HCT116 (cell line): ENCODE data around the gene CUL4A. TPM values are rescaled to one million over a fixed set of nuclear protein-coding genes. Genes with fewer than 3 reads are reported as not detected.

Experiments
- ATAC-seq: fragments of 200-7000 bp; cut with Tn5 transposase; 2 replicates; pipeline ENCODE4 v1.9.1; 2020; ENCODE audit warnings: mild to moderate bottlenecking, moderate library complexity
- BruUV-seq: library from RNA; stranded (reverse); fragments of 400-500 nt; replicated peaks from 2 replicates; lab custom pipeline; 2021; lab: Mats Ljungman, UMichigan
- CTCF ChIA-PET: fragments of 300-600 bp; sonication (Branson Sonifier 250); formaldehyde crosslinking; loops from one replicate; lab custom pipeline; 2021; ENCODE audit warnings: antibody characterized with exemption; lab: Charles Lee
- POLR2A ChIA-PET: fragments of 300-600, 350-600 bp; sonication (Branson Sonifier 250); formaldehyde crosslinking; loops from one replicate; lab custom pipeline; 2021; ENCODE audit warnings: antibody characterized with exemption; lab: Charles Lee
- RAD21 ChIA-PET, 2 experiments: fragments of 300-600 bp; sonication (Branson Sonifier 250); formaldehyde crosslinking; loops; one replicate each; lab custom pipeline; 2023; ENCODE audit warnings: low total read pairs in 2 of 2; ENCODE audit not compliant: uncharacterized antibody in 2 of 2, unreplicated experiment in 2 of 2, low non-redundant PET in 1 of 2; lab: Charles Lee
- DNase-seq: peaks from one replicate; pipeline ENCODE4 v3.0.0-alpha.2; 2010; ENCODE audit warnings: low read depth, low spot score
- H2AFZ ChIP-seq: fragments of 200-600 bp; shearing (Covaris generic), sonication (generic); 2 replicates; pipeline ENCODE4 v1.6.1; 2017; ENCODE audit warnings: low read depth, mixed run types, mixed read lengths, antibody characterized with exemption, low read length; ENCODE audit not compliant: poor library complexity, severe bottlenecking
- H3K27ac ChIP-seq: 2 replicates; pipeline ENCODE4 v1.5.1; 2012; ENCODE audit warnings: low read depth, low read length
- H3K27me3 ChIP-seq: fragments of 200-600 bp; sonication (generic); 2 replicates; pipeline ENCODE4 v1.6.1; 2016; ENCODE audit warnings: mixed run types, low read length, mixed read lengths; ENCODE audit not compliant: insufficient read depth
- H3K36me3 ChIP-seq, 2 experiments: fragments of 200-500 bp in 1 of 2; fragments of 200-600 bp in 1 of 2; sonication (Bioruptor generic) in 1 of 2; sonication (generic) in 1 of 2; 2 replicates each; pipeline versions ENCODE4 v1.5.1 to v1.6.1; 2014 to 2016; ENCODE audit warnings: low read length in 2 of 2, inconsistent platforms in 1 of 2, mixed read lengths in 1 of 2, mixed run types in 1 of 2; ENCODE audit not compliant: insufficient read depth in 2 of 2, control insufficient read depth in 1 of 2
- H3K4me1 ChIP-seq, 2 experiments: fragments of 200-600 bp in 1 of 2; sonication (generic) in 1 of 2; 2 replicates each; pipeline versions ENCODE4 v1.5.1 to v1.6.1; 2012 to 2017; ENCODE audit warnings: low read length in 2 of 2, inconsistent platforms in 1 of 2, mild to moderate bottlenecking in 1 of 2, mixed read lengths in 1 of 2, mixed run types in 1 of 2, moderate library complexity in 1 of 2; ENCODE audit not compliant: insufficient read depth in 2 of 2, control insufficient read depth in 1 of 2
- H3K4me2 ChIP-seq: fragments of 200-600 bp; sonication (generic); 2 replicates; pipeline ENCODE4 v1.6.1; 2017; ENCODE audit warnings: mixed run types, low read length, mixed read lengths
- H3K4me3 ChIP-seq, 2 experiments: fragments of 200-600 bp in 1 of 2; sonication (generic) in 1 of 2; replicated peaks in 1 of 2; 2 replicates each; pipeline ENCODE4 v1.5.1; 2011 to 2016; ENCODE audit warnings: low read length in 2 of 2, control low read depth in 1 of 2, low read depth in 1 of 2, mild to moderate bottlenecking in 1 of 2, mixed read lengths in 1 of 2, mixed run types in 1 of 2
- H3K79me2 ChIP-seq: fragments of 200-600 bp; sonication (generic); 2 replicates; pipeline ENCODE4 v1.6.1; 2017; ENCODE audit warnings: mild to moderate bottlenecking, mixed run types, low read length, moderate library complexity, mixed read lengths; ENCODE audit not compliant: insufficient read depth
- H3K9ac ChIP-seq: fragments of 200-600 bp; sonication (generic); 2 replicates; pipeline ENCODE4 v1.6.1; 2016; ENCODE audit warnings: low read length, mixed read lengths
- H3K9me2 ChIP-seq: fragments of 200-600 bp; sonication (generic), shearing (Covaris generic); 2 replicates; pipeline ENCODE4 v1.6.1; 2017; ENCODE audit warnings: mixed run types, mild to moderate bottlenecking, moderate library complexity; ENCODE audit not compliant: insufficient read depth
- H3K9me3 ChIP-seq, 2 experiments: fragments of 200-500 bp in 1 of 2; fragments of 200-600 bp in 1 of 2; sonication (Bioruptor generic) in 1 of 2; sonication (generic) in 1 of 2; 2 replicates each; pipeline ENCODE4 v1.6.1; 2014 to 2017; ENCODE audit warnings: low read length in 2 of 2, mixed read lengths in 2 of 2, inconsistent platforms in 1 of 2, low read depth in 1 of 2, mild to moderate bottlenecking in 1 of 2, mixed run types in 1 of 2, moderate library complexity in 1 of 2; ENCODE audit not compliant: control insufficient read depth in 1 of 2, insufficient read depth in 1 of 2
- H4K20me1 ChIP-seq: fragments of 200-600 bp; sonication (generic), shearing (Covaris generic); 2 replicates; pipeline ENCODE4 v1.6.1; 2017; ENCODE audit warnings: mixed run types, mild to moderate bottlenecking, moderate library complexity; ENCODE audit not compliant: insufficient read depth
- ATF3 ChIP-seq: IDR thresholded peaks from 2 replicates; pipeline ENCODE4 v1.6.1; 2012
- CBX3 ChIP-seq: IDR thresholded peaks from 2 replicates; pipeline ENCODE4 v1.6.1; 2012; ENCODE audit warnings: low read depth
- CEBPB ChIP-seq: IDR thresholded peaks from 2 replicates; pipeline ENCODE4 v1.6.1; 2012; ENCODE audit warnings: low read depth
- EZH2 ChIP-seq: fragments of 200-600 bp; sonication (generic); IDR thresholded peaks from 2 replicates; pipeline ENCODE4 v1.6.1; 2017; ENCODE audit warnings: antibody characterized with exemption, mixed run types
- FOSL1 ChIP-seq: IDR thresholded peaks from 2 replicates; pipeline ENCODE4 v1.6.1; 2012; ENCODE audit warnings: low read depth
- JUND ChIP-seq: IDR thresholded peaks from 2 replicates; pipeline ENCODE4 v1.6.1; 2012
- MAX ChIP-seq: IDR thresholded peaks from 2 replicates; pipeline ENCODE4 v1.6.1; 2012
- POLR2AphosphoS5 ChIP-seq: IDR thresholded peaks from 2 replicates; pipeline ENCODE4 v1.6.1; 2011; ENCODE audit warnings: mild to moderate bottlenecking, low read depth, low read length, moderate library complexity
- RAD21 ChIP-seq: IDR thresholded peaks from 2 replicates; pipeline ENCODE4 v1.6.1; 2012; ENCODE audit warnings: low read depth, mild to moderate bottlenecking
- REST ChIP-seq: IDR thresholded peaks from 2 replicates; pipeline ENCODE4 v1.6.1; 2012; ENCODE audit warnings: low read depth
- SIN3A ChIP-seq: IDR thresholded peaks from 2 replicates; pipeline ENCODE4 v1.6.1; 2012; ENCODE audit warnings: low read depth
- SP1 ChIP-seq: IDR thresholded peaks from 2 replicates; pipeline ENCODE4 v1.6.1; 2012; ENCODE audit warnings: low read depth
- ZBTB33 ChIP-seq: IDR thresholded peaks from 2 replicates; pipeline ENCODE4 v1.6.1; 2011; ENCODE audit warnings: mild to moderate bottlenecking, low read length, moderate library complexity; ENCODE audit not compliant: insufficient replicate concordance; ENCODE audit errors: extremely low read depth
- ZFX ChIP-seq: fragments of 450-650 bp; IDR thresholded peaks from 2 replicates; pipeline ENCODE4 v1.6.1; 2017
- ZNF274 ChIP-seq: fragments of 200-500 bp; sonication (Bioruptor generic); IDR thresholded peaks from 2 replicates; pipeline ENCODE4 v1.6.1; 2014; ENCODE audit warnings: mild to moderate bottlenecking, low read depth, low read length, inconsistent platforms
- intact Hi-C: fragments of 100-400 bp; cut with micrococcal nuclease; formaldehyde crosslinking; loops from 2 replicates; pipeline ENCODE4 v1.10.0; 2022
- total RNA-seq: library from RNA; stranded (reverse); gene quantifications from one replicate; pipeline ENCODE4 v1.2.1, GENCODE V29; 2021; ENCODE audit not compliant: unreplicated experiment

CUL4A gene
- total RNA-seq, 1 experiment from 2014 or later, result 76.5 TPM

GRCh38 chr13:113258321-113259054 lies 49.1 kb downstream of the CUL4A start:
- Histone ChIP-seq H3K79me2 (0 out of 2 replicates have a peak, but pooled peaks cover 3% of the 10 kb centered on the region), H3K36me3 (peaks cover 31 to 43% of the 10 kb centered on the region in 2 experiments), H3K27ac (no peak overlapping the region)
- TF ChIP-seq SP1 (no peak), EZH2 (no peak), SIN3A (no peak), CBX3 (no peak), FOSL1 (no peak), ATF3 (no peak), ZNF274 (no peak), MAX (no peak)
- TF ChIP-seq, all 23 proteins: peak for 0
- no peak for DNase-seq
- no TSS peak for BruUV-seq
- ChIA-PET CTCF (interaction anchor here (0.8 kb wide), 1 partner anchor 12 kb away, joined by 3 read pairs; no protein-coding TSS in a partner anchor), POLR2A (no interaction called here), RAD21 (no interaction called here)
- Histone ChIP-seq H3K9me3 (no peaks in the 10 kb centered on the region), H3K9me2 (no peaks in the 10 kb centered on the region), H3K9ac (no peak overlapping the region), H3K4me2 (no peak overlapping the region), H3K27me3 (no peaks in the 10 kb centered on the region), H4K20me1 (no peaks in the 10 kb centered on the region; the same call in 1 of the 2 replicates), H3K4me1 (no peaks in the 10 kb centered on the region), H2AFZ (no peak overlapping the region), H3K4me3 (no peak overlapping the region)
- no peak for ATAC-seq
- intact Hi-C loops, result no loop called here

GRCh38 chr13:113260996-113261395 lies 51.6 kb downstream of the CUL4A start:
- Histone ChIP-seq H3K4me1 (no peaks in the 10 kb centered on the region), H3K27me3 (no peaks in the 10 kb centered on the region), H3K9me3 (no peaks in the 10 kb centered on the region), H3K4me2 (no peak overlapping the region), H2AFZ (no peak overlapping the region), H3K79me2 (0 out of 2 replicates have a peak, but pooled peaks cover 3% of the 10 kb centered on the region), H3K4me3 (no peak overlapping the region), H3K9me2 (no peaks in the 10 kb centered on the region), H3K9ac (no peak overlapping the region), H4K20me1 (no peaks in the 10 kb centered on the region), H3K36me3 (peaks cover 24 to 41% of the 10 kb centered on the region in 2 experiments), H3K27ac (no peak overlapping the region)
- ChIA-PET RAD21 (no interaction called here), POLR2A (no interaction called here), CTCF (no interaction called here)
- BruUV-seq, result no TSS peak
- ATAC-seq, result no peak
- intact Hi-C loops, result no loop called here
- DNase-seq, result no peak
- no peak for TF ChIP-seq REST
- TF ChIP-seq CEBPB, result no peak
- no peak for TF ChIP-seq ZNF274
- no peak for TF ChIP-seq SP1
- TF ChIP-seq RAD21, result no peak
- no peak for TF ChIP-seq POLR2AphosphoS5
- no peak for TF ChIP-seq ZBTB33
- no peak for TF ChIP-seq ZFX
- no peak for TF ChIP-seq JUND
